Body of pancreas (tissue), 4 donors: ENCODE results near the gene CPSF4. TPM values are rescaled to one million over a fixed set of nuclear protein-coding genes. Genes with fewer than 3 reads are reported as not detected.
"Not testable (repeated sequence)": the region's sequence is repeated elsewhere in the genome, so short reads cannot be mapped to it uniquely, and the experiment has no call there.

Experiments used
- ATAC-seq: fragments of 150-250 bp; one replicate; pipeline ENCODE4 v1.9.1; 2016
- DNase-seq, 4 donors: peaks; one replicate each; pipeline ENCODE4 v3.0.0-alpha.2; 2019
- H3K27ac ChIP-seq, 4 donors: fragments of 200-600 bp; sonication (generic); 1 replicate in 3 of 4; 2 replicates in 1 of 4; pipeline versions ENCODE4 v1.5.1 to v1.6.1; 2016 to 2019; ENCODE audit warnings: mild to moderate bottlenecking in 1 of 4, mixed read lengths in 1 of 4, moderate library complexity in 1 of 4
- H3K27me3 ChIP-seq, 2 donors: fragments of 200-600 bp; sonication (generic); one replicate each; pipeline ENCODE4 v1.6.0; 2016; ENCODE audit warnings: mild to moderate bottlenecking in 1 of 2
- H3K36me3 ChIP-seq, 2 donors: fragments of 200-600 bp; sonication (generic); replicated peaks in 1 of 2; 2 replicates each; pipeline ENCODE4 v1.5.1; 2016; ENCODE audit warnings: low read depth in 2 of 2; ENCODE audit not compliant: insufficient read depth in 1 of 2
- H3K4me1 ChIP-seq: fragments of 200-600 bp; sonication (generic); one replicate; pipeline ENCODE4 v1.6.0; 2016
- H3K4me3 ChIP-seq, 2 donors: fragments of 200-600 bp; sonication (generic); 1 replicate in 1 of 2; 2 replicates in 1 of 2; pipeline ENCODE4 v1.5.1; 2016 to 2019
- H3K9me3 ChIP-seq, 3 donors: fragments of 200-600 bp; sonication (generic); 1 replicate in 2 of 3; 2 replicates in 1 of 3; pipeline ENCODE4 v1.5.1; 2016
- CTCF ChIP-seq, 7 experiments: fragments of 450-650 bp in 4 of 7; fragments of 200-600 bp in 3 of 7; sonication (generic) in 3 of 7; IDR thresholded peaks; one replicate each; pipeline ENCODE4 v1.5.1; 2016 to 2019; ENCODE audit warnings: antibody characterized with exemption in 7 of 7
- POLR2A ChIP-seq, 3 donors: fragments of 450-650 bp; IDR thresholded peaks; one replicate each; pipeline ENCODE4 v1.6.1; 2016; ENCODE audit warnings: antibody characterized with exemption in 3 of 3, mild to moderate bottlenecking in 2 of 3
- WGBS, 2 donors: methylation state at CpG; one replicate each; pipeline ENCODE4 v1.1.5; 2017; 5-methylcytosine and 5-hydroxymethylcytosine counted together
- intact Hi-C: fragments of 100-400 bp; cut with DNase I; formaldehyde crosslinking; loops from one replicate; pipeline ENCODE4 v1.15.1; 2023
- total RNA-seq, 2 donors: library from RNA; depleted of rRNA; stranded (reverse); fragments of >200 nt; gene quantifications; one replicate each; pipeline ENCODE4 v1.1.0, GENCODE V29; 2016

CPSF4 gene
- total RNA-seq, 2 donors from 2014 or later, result 24.4 to 31.1 TPM

- TF ChIP-seq POLR2A (IDR thresholded peaks at IDR 0.05), result no peak
- TF ChIP-seq CTCF (IDR thresholded peaks at IDR 0.05), result no peak
- no peaks in the 10 kb centered on the region for H3K4me1 ChIP-seq
- H3K27me3 ChIP-seq, result no peaks in the 10 kb centered on the region
- H3K27ac ChIP-seq, result no peak overlapping the region
- 75 to 86% methylated on average over 9 to 10 of the region's 10 CpGs for WGBS, 2 donors
- no peaks in the 10 kb centered on the region for H3K9me3 ChIP-seq
- no peak for DNase-seq
- H3K36me3 ChIP-seq, result peaks cover 0 to 10% of the 10 kb centered on the region in 2 donors
- no peak for ATAC-seq
- H3K4me3 ChIP-seq, result no peak overlapping the region
- intact Hi-C loops, result no loop called here
Measured at GRCh38 chr7:99428972-99429566, 9.7 kb upstream of the CPSF4 start.

- Histone ChIP-seq H3K27ac (no peak overlapping the region), H3K36me3 (peaks cover 0 to 12% of the 10 kb centered on the region in 2 donors), H3K27me3 (no peaks in the 10 kb centered on the region), H3K9me3 (no peaks in the 10 kb centered on the region), H3K4me1 (no peaks in the 10 kb centered on the region), H3K4me3 (no peak overlapping the region)
- ATAC-seq, result no peak
- intact Hi-C loops, result no loop called here
- no peak for TF ChIP-seq CTCF (IDR thresholded peaks at IDR 0.05)
- TF ChIP-seq POLR2A (IDR thresholded peaks at IDR 0.05), result no peak
- 85% methylated on average over 8 of the region's 8 CpGs; no CpG with 5 or more reads in 1 of the 2 donors for WGBS, 2 donors
- no peak for DNase-seq
Measured at GRCh38 chr7:99429756-99430155, 9.0 kb upstream of the CPSF4 start.

GRCh38 chr7:99431756-99432540 lies 6.8 kb upstream of the CPSF4 start:
- ATAC-seq, H3K27ac ChIP-seq, H3K4me3 ChIP-seq, H3K9me3 ChIP-seq, H3K27me3 ChIP-seq, DNase-seq, H3K4me1 ChIP-seq, intact Hi-C loops: not testable (repeated sequence)
- 74 to 77% methylated on average over 10 to 13 of the region's 13 CpGs for WGBS, 2 donors
- H3K36me3 ChIP-seq, result peaks cover 0 to 12% of the 10 kb centered on the region in 2 donors

GRCh38 chr7:99433158-99433557 lies 5.6 kb upstream of the CPSF4 start:
- intact Hi-C loops, result no loop called here
- ATAC-seq, result no peak
- H3K36me3 ChIP-seq, result peaks cover 0 to 12% of the 10 kb centered on the region in 2 donors
- no peaks in the 10 kb centered on the region for H3K9me3 ChIP-seq
- H3K27ac ChIP-seq, result no peak overlapping the region
- peaks cover 9% of the 10 kb centered on the region for H3K4me1 ChIP-seq
- H3K27me3 ChIP-seq, result no peaks in the 10 kb centered on the region
- H3K4me3 ChIP-seq, result no peak overlapping the region
- WGBS, 2 donors, result 82 to 93% methylated on average over 2 to 9 of the region's 9 CpGs
- TF ChIP-seq POLR2A (IDR thresholded peaks at IDR 0.05) (no peak), CTCF (IDR thresholded peaks at IDR 0.05) (no peak)
- DNase-seq, result no peak

- 11 to 13% methylated on average over 17 to 20 of the region's 20 CpGs for WGBS, 2 donors
- Histone ChIP-seq H3K4me1 (peaks cover 19% of the 10 kb centered on the region), H3K4me3 (peak overlapping the region; percentile 54 to 74), H3K9me3 (no peaks in the 10 kb centered on the region), H3K36me3 (peaks cover 0 to 2% of the 10 kb centered on the region in 2 donors), H3K27me3 (no peaks in the 10 kb centered on the region), H3K27ac (peak overlapping the region in 3 of 4 donors; percentile 62 to 83 (median 78))
- intact Hi-C loops, result no loop called here
- no peak for TF ChIP-seq POLR2A (IDR thresholded peaks at IDR 0.05)
- no peak for TF ChIP-seq CTCF (IDR thresholded peaks at IDR 0.05)
- DNase-seq (no peak), ATAC-seq (peak; percentile 25)
Measured at GRCh38 chr7:99437946-99438572, 684 bp upstream of the CPSF4 start.
